GM18867 (cell line): ENCODE data around the gene RPS4Y2.

ENCODE experiments used
- ATAC-seq: cut with Tn5 transposase; IDR thresholded peaks from one replicate; pipeline ENCODE4 v1.9.1; 2021; ENCODE audit warnings: mild to moderate bottlenecking, moderate library complexity; ENCODE audit not compliant: unreplicated experiment

The RPS4Y2 gene

GRCh38 chrY:20755808-20756207, at the start of gene RPS4Y2:
Gene RPS4Y2, plus strand, starts transcription at chrY:20756108. Its CDS starts 56 bp downstream, at chrY:20756164.
- ATAC-seq = no peak

DNA sequence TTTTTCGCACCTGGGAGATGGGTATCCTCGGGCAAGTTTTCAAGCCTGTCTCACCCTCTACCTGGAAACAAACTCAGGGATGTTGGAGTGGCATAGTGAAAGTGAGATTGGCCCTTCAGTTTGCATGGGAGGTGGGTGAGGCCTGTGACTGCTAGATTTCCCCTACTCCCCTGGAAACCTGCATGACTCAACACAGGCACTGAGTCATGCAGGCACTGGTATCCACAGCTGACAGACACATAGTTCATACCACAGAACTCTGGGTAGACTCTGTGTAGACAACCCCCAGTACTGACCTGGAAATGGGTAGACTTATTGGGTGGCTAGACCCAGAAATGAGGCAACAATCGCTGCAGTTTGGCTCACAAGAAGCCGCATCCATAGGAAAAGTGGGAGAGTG, 41.5 kb upstream of the RPS4Y2 start:
- no peak for ATAC-seq

- no peak for ATAC-seq
These were observed 29.6 kb upstream of the RPS4Y2 start for GRCh38 chrY:20726184-20726907.

DNA sequence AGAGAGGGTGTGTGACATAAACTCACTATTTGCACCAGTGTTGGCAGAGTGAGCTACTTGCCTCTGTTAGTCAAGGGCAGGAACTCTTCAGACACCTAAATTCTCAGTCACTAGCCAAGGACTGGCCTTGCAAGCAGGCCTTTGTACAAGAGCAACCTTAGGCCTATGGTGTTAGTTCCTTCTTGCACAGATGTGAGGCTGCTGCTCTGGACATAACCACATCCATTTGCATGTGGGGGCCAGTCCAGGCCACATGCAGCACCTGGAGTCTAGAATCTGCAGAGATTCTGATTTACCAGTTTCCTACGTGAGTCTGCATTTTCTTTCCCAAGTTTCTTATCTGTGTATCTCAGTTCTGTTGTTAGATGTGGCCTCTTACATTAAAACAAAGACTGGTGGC, 20.7 kb upstream of the RPS4Y2 start:
- no peak for ATAC-seq

- ATAC-seq = no peak
These were observed 16.1 kb upstream of the RPS4Y2 start for GRCh38 chrY:20739806-20740205.

- ATAC-seq = no peak
These were observed 15.3 kb upstream of the RPS4Y2 start for GRCh38 chrY:20740609-20741008.

- no peak for ATAC-seq
These were observed 10.8 kb upstream of the RPS4Y2 start for GRCh38 chrY:20745060-20745459.

GRCh38 chrY:20746919-20747318, 9.0 kb upstream of the RPS4Y2 start:
- ATAC-seq = no peak

DNA sequence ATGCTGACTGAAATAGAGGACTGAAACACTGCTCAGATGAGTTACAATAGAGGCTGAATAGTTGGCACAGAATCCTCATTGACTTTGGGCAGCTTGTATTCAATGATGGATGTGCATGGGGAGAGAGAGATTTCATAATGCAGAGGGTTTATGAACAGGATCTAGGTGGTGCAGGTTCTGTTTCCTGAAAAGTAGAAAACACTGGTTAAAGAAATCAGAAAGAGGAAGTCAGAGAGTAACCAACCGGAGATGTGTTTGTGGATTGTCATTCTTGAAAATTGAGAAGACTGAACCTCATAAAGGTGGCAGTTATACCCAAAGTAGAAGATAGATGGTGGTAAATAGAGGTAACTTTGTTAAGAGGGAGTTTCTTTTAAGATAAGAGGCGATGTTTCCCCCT, 8.0 kb downstream of the RPS4Y2 start:
- no peak for ATAC-seq

GRCh38 chrY:20765117-20765516, 9.2 kb downstream of the RPS4Y2 start:
- no peak for ATAC-seq

DNA sequence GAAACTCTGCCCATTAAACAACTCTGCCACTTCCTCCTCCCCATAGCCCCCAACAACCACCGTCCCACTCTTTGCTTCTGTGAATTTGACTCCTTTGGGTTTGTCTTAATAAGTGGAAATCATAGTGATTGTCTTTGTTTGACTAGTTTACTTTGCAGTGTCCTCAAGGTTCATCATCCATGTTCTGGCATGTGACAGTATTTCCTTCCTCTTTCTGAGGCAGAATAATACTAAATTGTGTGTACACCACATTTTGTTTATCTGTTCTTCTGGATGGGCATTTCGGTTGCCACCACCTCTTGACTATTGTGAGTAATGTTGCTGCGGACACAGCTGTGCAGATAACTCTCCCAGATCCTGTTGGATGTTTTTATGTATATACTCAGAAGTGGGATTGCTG, 14.8 kb downstream of the RPS4Y2 start:
- no peak for ATAC-seq

DNA sequence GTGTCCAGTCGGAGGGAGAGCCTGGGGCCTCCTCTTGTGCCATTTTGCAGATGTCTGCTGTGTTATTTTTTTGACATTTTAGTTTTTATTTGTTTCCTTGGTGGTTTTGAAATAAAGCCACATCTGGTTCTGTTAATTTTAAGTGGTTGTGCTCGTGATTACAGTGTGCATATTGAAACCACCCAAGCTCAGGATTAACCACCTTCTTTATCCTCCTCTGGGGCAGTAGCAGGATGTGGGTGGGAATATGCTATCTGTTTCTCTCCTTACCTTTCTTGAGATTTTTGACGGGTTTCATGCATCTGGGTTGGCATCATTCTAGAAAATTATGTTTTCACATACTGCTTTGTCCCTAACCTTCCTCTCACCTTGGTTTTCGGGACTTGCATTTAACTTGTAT, 20.2 kb downstream of the RPS4Y2 start:
- no peak for ATAC-seq

DNA sequence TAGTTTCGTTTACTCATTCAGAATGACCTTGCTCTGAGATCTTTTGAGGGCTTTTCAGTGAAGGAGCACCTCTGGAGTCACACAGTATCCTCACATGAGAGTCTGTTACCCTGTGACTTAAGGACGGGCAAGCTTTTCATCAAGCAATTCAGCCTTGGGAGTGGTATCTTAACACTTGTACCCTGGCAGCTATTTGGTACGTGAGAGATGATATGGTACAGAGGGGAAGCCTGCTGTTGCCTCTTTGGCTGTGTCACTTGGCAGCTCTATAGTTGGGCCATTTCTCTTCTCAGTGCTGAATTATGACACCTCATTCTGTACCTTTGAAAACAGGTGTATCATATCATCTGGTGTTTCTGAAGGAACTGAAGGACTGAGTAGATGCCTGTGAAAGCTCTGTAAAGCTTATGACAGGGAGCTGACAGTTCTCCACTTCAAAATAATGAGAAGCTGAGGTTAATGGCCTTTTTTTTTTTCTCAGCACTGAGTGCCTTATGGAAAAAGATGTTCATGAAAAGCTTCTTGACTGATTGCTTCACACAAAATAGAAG, 24.3 kb downstream of the RPS4Y2 start:
- no peak for ATAC-seq

- ATAC-seq = no peak
These were observed 24.9 kb downstream of the RPS4Y2 start for GRCh38 chrY:20780776-20781175.

DNA sequence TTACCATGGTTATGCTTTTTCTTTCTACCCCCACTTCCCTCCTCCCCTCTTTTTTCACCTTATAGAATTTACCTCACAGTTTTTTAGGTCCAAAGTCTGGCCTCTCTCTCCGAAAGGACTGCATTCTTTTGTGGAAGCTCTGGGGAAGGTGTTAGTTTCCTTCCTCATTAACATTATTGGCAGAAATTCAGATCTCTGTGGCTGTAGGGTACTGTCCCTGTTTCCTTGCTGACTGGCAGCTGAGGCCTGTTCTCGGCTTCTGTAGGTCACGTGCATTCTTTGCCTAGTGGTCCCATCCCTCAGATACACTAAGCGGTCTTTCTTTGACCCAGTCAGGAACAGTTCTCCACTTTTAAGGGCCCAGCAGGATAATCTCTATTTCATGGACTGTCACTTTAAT, 25.5 kb downstream of the RPS4Y2 start:
- no peak for ATAC-seq

DNA sequence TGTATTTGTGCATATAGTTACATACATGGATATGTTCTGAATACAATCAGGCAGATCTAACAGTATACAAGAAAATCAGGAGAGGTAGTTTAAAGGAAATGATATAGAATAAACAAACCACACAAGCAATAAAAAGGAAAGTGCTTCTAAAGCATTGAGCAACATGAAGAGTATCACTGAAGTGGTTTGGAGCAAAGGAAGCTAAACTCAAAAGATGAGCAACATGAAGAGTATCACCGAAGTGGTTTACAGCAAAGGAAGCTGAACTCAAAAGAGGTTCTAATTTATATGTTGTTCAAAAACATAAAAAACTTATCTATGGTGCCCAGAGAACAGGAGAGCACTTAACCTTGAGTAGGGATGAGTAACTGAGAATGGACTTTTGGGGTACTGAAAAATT, 29.1 kb downstream of the RPS4Y2 start:
- no peak for ATAC-seq

DNA sequence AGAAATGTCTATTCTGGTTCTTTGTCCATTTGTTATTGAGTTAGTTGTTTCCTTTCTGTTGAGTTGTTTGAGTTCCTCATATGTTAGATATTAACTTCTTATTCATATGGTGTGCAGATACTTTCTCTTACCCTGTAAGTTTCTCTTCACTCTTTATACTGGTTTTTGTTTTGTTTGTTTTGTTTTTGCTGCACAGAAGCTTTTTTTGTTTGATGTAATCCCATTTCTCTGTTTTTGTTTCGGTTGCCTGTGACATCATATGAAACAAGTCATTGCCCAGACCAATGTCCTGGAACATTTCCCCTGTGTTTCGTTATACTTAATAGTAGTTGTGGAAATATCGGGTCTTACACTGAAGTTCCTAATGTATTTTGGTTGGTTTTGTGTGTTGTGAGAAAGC, 31.2 kb downstream of the RPS4Y2 start:
- no peak for ATAC-seq

GRCh38 chrY:20798351-20799049, 42.6 kb downstream of the RPS4Y2 start:
- no peak for ATAC-seq

- ATAC-seq = no peak
These were observed 46.8 kb downstream of the RPS4Y2 start for GRCh38 chrY:20802659-20803058.

- no peak for ATAC-seq
These were observed 50.3 kb downstream of the RPS4Y2 start for GRCh38 chrY:20806243-20806642.

- no peak for ATAC-seq
These were observed 57.6 kb downstream of the RPS4Y2 start for GRCh38 chrY:20813459-20813858.

GRCh38 chrY:20814794-20815193, 58.9 kb downstream of the RPS4Y2 start:
- ATAC-seq = no peak
